Neural cell (in vitro differentiated cells): ENCODE data around the gene GDF9. TPM values are rescaled to one million over a fixed set of nuclear protein-coding genes. Genes with fewer than 3 reads are reported as not detected.

Experiments used
- polyA plus RNA-seq: library from polyadenylated mRNA; depleted of rRNA; stranded (reverse); fragments of >200 nt; gene quantifications from 2 replicates; pipeline ENCODE4 v1.2.3, GENCODE V29; 2014
- small RNA-seq, 3 experiments: library from RNA; depleted of rRNA; stranded (forward); fragments of <200 nt; gene quantifications; one replicate each; pipeline ENCODE3, GENCODE V24; 2012

GDF9 gene
- polyA plus RNA-seq, 1 donor from 2014 or later: 5.1 TPM

Small RNA genes within 50 kb of the gene (small RNA-seq; reads per million reads assigned to genes)
- 0 reads per million in 3 experiments for gene RNA5SP192

Other genes with a start within 250 kb of the GDF9 start
- 0.25 TPM in 1 of 2 replicates, not detected in the other for gene IL13, start 208.3 kb downstream of the GDF9 start, polyA plus RNA-seq
- not detected in 2 replicates for gene IL4, start 192.5 kb downstream of the GDF9 start, polyA plus RNA-seq
- gene KIF3A, start 128.9 kb downstream of the GDF9 start, polyA plus RNA-seq: 84.6 and 94.4 TPM in 2 replicates
- not detected in 2 replicates for gene CCNI2, start 119.0 kb downstream of the GDF9 start, polyA plus RNA-seq
- 33.6 and 37.7 TPM in 2 replicates for gene SEPTIN8, start 89.2 kb downstream of the GDF9 start, polyA plus RNA-seq
- 23.4 and 26.9 TPM in 2 replicates for gene SOWAHA, start 53.2 kb downstream of the GDF9 start, polyA plus RNA-seq
- 0.84 and 1.8 TPM in 2 replicates for gene SHROOM1, start 35.8 kb downstream of the GDF9 start, polyA plus RNA-seq
- 413 and 444 TPM in 2 replicates for gene UQCRQ, start 173 bp upstream of the GDF9 start, polyA plus RNA-seq
- 1.1 and 1.6 TPM in 2 replicates for gene LEAP2, start 7.2 kb upstream of the GDF9 start, polyA plus RNA-seq
- gene AFF4, start 97.2 kb upstream of the GDF9 start, polyA plus RNA-seq: 54.0 and 60.6 TPM in 2 replicates
- 68.0 and 70.3 TPM in 2 replicates for gene ZCCHC10, start 160.1 kb upstream of the GDF9 start, polyA plus RNA-seq
- gene HSPA4, start 185.5 kb upstream of the GDF9 start, polyA plus RNA-seq: 75.7 and 75.9 TPM in 2 replicates